Measurements from ENCODE around the gene SORCS2.

Gene SORCS2

DNA sequence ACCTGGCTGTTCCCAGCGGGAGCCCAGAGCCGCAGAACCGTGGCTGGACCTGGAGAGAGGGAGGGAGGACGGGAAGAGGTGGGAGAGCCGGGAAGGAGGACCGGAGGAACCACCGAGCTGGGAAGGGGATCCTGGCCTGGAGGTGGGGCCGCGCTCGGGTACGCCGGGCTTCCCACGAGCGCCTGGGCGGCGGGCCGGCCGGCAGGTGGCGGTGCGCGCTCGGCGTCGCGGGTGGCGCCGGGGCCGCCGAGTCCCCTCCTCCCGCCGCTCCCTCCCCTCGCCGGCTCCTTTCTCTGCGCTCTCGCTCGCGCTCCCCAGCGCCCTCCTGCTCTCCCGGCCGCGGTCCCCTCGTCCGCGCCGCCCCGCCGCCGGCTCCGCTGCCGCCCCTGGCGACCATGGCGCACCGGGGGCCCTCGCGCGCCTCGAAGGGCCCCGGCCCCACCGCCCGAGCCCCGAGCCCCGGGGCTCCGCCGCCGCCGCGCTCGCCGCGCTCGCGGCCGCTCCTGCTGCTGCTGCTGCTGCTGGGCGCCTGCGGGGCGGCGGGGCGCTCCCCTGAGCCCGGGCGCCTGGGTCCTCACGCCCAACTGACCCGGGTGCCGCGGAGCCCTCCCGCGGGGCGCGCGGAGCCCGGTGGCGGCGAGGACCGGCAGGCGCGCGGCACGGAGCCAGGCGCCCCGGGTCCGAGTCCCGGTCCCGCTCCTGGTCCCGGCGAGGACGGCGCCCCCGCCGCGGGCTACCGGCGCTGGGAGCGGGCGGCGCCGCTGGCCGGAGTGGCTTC lies at the start of gene SORCS2:
SORCS2 (plus strand) TSS at position 287 of the 778 bp plus-strand sequence.
- DNase-seq: peak; percentile 79

DNA sequence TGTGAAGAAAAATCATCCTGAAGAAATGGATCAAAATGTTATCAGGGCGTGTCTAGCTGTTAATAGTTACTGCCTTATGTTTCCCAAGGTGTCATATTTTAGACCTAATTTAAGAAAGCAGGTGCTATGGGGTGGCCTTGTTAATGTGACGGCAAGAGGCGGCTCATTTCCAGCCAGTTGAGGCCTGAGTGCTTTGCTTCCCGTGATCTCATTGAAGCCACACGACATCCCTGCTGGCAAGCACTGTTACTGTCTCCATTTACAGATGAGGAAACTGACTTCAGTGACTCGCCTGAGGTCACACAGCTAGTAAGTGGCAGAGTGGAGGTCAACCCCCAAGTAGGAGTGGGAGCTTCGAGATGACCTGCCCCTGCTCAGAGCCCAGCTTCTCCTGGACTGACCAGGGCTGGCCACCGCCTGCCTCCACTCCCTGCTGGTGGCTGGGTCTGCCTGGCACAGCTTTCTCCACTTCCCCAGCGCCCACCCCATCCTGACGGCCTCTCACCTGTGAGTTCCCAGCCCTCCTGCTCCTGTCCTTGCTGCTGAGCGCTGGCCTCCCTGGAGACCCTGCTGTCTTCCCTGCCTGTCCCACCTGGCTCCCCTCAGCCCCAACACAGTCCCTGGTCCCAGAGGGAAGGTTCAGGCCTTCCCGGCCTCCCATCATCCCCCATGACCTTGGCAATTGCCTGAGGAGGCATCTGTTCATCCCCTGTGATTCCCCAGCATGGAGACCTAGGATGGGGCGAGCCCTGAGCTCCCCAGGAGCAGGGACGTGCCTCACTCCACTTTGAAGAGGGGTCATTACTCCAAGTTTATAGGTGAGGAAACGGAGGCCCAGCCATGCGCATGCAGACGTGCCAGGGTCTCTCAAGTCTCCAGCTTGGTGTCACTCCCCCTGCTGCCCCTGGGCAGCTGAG lies 47.7 kb upstream of the SORCS2 start:
- no peak for DNase-seq

DNA sequence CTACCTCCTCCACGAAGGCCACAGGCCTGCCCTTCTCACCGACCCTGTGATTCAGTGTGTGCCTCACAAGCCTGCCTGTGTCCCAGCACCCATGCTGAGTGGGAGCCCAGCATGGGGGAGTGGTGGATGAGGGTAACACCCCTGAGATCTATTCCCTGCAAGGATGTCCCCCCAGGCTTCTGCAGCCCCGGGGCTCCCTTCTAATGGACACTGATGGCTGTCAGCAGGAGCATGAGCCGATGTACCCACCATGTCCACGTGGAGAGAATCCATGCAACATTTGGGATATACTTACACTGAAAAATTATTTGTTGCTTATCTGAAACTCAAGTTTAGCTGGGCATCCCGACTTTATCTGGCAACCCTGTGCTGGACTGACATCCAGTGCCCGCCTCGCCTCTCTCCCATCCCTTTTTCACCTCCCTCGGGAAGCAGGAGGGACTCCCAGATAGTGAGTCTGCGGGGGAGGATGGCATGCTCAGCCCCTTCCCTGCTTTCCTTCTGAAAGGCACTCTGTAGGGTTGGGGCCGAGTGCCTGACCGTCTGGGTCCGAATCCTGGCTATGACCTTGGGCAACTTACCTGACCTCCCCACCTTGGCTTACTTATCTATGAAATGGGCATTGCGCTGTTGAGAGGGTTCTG lies 46.9 kb upstream of the SORCS2 start:
- no peak for DNase-seq

DNA sequence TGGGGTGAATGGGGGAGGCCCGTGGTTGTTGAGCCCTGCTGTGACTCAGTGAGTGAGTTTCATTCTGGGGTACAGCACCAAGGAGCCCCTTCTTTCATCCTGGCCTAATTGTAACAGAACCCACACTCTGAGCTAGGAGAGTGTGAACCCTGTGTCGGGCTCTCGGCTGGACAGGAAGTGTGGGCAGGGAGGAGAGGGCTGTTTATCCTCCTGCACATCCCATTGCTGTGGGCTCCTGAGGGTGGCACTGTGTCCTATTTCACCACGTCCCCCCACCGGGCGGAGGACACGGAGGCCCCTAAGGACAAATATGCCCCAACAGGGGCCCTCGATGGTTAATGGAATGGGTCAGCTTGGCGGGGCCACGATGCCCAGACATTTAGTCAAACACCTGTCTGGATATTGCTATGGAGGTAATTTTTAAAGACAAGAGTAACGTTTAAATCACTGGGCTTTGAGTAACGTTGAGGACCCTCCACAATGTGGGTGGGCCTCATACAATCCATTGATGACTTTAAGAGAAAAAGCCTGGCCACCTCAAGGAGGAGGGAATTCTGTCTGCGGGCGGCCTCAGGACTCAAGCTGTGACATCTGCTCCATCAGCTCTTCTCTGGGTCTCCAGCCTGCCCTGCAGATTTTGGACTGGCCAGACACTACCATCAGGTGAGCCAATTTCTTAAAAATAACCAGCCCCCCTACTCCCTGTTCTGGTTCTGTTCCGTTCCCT lies 46.1 kb upstream of the SORCS2 start:
- no peak for DNase-seq

DNA sequence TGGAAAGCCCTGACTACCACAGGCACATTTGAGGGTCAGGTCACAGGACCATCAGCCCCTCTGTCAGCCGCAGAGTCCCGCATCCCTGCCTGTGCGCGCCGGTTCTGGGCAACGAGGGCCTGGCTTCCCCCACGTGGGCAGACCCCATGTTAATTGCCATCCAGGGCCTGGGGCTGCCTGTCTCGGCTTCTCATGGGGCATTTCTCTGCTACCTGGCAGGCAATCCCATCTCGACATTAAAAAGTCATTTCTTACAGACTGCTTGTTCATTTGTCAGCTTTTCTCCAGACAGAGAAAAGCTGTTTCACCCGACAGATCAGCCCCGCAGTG lies 45.6 kb upstream of the SORCS2 start:
- no peak for DNase-seq

DNA sequence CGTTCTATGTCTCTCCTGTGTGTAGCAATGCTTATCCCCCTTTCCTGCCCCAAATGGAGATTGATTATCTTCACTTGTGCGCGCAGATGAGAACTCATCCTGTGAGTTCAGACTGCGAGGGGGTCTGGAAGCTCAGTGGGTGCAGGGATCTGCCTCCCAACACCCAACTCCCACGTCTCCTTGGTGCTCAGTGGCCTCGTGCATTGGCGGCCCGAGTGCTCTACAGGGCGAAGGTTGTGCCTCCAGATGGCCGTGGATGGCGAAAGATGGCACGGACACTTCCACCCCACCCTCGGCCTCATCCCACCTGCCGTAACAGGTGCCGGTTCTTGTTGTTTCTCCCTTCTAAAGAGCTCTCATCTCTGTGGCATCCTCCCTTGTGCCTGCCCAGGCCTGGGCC lies 45.1 kb upstream of the SORCS2 start:
- DNase-seq: no peak

DNA sequence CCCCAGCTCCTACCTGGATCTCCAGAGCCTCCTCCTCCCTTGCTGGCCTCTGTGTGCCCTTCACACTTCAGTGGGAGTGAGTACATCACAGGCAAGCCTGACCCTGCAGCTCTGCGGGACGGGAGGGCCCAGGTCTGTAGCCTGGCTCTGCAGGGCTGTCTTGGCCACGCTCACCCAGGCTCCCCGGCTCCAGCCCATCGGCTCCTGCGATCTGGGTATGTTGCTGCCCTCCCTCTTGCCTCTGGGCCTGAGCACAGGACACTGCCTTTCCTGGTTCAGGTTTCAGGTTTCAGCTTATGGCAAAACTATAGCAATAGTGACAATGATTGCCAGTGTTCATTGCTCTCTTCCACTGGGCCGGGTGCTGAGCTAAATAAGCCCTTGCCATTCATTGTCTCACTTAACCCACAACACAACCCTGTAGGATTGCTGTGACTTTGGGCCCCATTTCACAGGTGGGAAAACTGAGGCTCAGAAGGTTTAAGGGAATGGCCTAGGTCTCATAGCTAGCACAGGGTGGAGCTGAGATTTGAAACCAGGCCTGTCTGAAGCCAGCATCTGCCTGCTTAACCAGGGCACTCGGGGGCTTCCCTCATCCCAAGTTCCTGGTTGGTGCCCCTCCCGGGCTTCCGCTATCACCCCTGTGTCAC lies 44.6 kb upstream of the SORCS2 start:
- no peak for DNase-seq

DNA sequence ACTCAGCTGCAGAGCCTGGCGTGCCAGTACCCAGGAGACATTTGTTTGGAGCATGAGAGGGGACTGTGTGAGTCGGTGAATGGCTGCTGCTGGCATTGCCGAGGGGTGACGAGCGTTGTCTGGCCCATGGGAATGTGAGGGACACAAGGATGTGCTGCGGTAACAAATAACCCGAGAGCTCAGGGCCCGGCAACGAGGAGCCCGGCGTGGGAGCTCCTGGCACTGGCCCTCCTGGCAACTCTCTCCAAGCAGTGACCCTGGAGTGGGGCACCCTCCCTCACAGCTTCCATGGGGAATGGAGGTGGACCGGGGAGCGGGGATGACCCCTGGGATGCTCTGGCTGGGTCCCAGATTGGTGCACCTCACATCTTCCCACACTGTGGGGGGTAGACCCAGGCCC lies 44.0 kb upstream of the SORCS2 start:
- no peak for DNase-seq

DNA sequence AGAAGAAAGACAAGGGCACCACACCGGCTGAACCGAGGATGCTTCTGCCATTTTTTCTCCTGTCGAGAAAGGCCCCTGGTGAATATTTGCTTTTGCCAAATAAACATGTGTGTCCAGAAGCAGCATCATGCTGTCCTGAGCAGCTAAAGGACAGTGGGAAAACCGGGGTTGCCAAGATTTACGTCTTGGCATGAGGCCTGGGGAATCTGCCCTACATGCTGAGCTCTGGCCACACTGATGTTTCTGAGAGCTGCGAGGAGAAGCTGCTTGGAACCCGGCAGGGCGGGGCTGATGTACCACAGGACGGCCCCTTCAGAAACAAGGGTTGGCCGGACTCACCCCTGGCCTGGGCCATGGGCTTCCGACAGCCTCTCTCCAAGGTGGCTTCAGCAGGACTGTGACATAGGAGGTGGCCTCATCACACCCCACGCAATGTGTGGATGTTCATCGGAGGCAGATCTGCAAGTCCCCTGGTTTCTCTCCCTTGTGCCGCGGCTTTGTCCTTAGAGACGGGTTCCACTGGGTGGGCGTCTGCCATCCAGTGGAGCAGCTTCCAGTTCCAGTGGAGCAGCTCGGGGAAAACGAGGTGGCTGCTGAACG lies 42.2 kb upstream of the SORCS2 start:
- DNase-seq: no peak

DNA sequence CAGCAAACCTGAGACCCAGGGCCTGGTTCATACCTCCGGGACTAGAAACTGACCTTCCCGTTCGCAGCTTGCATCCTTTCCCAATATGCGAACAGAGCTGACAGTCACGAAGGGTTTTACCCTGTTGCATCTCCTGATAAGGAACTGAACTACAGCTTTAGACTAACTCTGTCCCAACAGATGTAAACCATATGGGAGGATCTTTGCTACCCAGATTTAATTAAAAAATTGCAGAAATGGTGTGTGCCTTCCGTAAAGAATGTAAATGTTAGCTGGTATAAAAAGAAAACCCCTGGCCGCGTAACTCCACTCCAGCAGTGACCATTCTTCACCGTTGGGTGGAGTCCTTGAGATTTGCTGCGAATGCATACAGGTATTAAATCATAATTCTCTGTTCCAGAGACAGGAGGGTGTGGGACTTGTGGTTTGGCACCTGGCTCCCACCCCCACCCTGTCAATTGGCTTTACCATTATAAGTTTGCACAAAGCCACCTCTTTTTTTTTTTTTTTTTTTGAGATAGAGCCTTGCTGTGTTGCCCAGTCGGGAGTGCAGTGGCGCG lies 40.6 kb upstream of the SORCS2 start:
- no peak for DNase-seq

DNA sequence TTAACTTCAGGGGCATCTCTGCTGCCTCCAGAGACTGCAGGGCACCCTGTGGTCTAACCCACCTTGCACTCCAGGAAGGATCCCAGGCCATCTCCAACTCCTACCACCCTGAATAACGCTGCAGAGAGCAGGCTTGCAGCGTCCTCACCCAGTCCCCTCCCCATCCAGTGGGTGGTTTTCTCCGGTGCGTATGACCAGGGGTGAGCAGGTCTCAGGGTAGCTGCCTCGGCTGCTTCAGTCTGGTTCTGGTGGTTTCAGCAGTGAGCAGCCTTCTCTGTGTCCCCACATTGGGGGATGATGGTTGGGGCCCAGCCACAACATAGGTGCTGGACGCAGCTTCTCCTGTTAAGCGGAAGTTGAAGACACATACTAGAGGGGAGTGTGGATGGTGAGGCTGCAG lies 38.6 kb upstream of the SORCS2 start:
- no peak for DNase-seq

DNA sequence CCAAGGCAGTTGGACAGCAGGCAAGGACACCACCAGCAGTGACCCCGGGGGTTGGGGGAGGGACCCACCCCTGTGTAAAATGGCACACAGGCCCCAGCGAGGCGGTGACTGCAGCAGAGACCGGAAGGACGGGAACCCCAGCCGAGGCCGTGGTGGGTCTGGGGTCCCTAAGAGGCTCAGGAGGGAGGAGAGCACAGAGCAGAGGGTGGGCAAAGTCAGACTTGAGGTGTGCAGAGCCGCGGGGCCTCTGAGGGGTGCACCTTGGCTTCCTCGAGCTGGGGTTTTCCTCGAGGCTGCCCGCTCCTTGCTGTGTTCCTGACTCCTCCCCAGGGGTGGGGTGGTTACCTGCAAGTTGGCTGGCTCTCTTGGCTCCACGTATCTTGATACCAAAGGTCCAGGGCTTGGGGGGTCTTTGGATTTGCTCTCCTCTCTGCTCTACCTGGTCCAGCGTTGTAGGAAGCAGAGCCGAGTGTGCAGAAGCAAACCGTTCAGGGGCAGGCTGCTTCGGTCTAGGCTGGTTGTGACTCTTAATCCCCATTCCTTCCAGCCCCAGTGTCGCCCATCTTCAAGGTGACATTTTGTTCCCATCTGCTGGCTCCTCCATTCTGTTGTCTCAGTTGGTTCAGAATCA lies 37.9 kb upstream of the SORCS2 start:
- no peak for DNase-seq

DNA sequence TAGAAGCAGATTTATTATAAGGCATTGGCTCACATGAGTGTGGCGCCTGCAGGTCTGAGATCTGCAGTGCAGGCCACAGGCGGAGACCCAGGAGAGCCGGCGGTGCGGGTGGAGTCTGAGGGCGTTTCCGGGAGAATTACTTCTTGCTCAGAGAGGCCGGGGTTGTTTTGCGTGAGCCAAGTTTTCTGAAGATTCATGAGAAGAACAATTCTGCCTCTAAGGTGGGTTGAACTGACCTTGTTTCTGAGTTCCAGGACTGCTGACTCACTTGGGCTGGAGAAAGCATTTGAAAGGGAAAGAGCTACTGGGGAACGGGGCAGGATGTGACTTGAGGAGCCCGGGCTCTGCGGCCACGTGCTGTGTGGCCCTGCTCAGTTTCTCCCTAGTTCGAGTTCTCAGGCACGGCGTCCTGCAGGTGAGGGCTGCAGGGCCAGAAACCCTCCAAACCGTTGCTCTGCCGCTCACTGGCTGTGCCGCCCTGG lies 36.7 kb upstream of the SORCS2 start:
- DNase-seq: peak; percentile 44

DNA sequence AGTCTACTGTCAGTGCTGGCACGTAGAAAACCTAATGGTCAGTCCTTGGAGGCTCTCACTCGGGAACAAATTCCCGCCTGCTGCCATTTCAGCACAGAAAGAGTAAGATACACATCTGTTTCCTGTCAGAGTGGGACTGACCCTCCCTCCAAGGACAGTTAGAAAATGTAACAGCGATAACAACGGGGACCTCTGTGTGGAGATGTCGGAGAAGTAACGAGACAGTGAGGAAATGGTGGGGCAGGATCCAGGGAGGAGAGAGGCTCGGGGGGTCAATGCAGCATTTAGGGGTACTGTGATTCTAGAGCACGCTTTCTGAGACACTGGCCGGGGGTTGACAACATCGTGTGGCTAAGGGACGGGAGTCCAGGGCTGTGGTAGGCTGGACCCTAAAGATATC lies 36.0 kb upstream of the SORCS2 start:
- DNase-seq: no peak

DNA sequence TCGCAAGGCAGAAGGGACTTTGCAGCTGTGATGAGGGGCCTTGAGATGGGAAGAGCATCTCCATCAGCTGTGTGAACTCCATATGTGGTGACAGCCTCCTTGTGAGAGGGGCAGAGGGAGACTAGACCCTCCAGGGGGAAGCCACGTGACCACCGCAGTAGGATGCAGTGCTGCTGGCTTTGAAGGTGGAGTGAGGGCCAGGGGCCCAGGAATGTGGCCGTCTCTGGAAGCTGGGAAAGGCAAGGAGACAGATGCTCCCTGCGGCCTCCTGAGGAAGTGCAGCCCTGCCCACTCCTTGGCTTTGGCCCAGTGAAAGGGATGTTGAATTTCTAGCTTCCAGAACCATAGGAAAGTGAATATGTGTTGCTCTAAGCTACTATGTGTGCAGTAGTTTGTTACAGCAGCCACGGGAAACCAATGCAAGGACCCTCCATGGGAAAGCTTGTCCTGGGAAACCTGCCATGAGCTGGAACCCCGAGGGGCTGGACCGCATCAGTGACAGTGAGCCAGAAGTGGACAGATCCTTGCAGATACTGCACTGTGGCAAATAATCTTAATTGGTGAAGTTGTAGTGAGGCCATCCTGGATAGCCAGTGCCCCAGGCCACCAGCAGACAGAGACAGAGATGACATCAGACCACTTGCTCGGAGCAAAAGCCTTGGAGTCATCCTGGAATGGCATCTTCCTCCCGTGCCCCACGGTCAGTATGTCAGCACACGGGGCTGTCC lies 35.4 kb upstream of the SORCS2 start:
- DNase-seq: no peak

DNA sequence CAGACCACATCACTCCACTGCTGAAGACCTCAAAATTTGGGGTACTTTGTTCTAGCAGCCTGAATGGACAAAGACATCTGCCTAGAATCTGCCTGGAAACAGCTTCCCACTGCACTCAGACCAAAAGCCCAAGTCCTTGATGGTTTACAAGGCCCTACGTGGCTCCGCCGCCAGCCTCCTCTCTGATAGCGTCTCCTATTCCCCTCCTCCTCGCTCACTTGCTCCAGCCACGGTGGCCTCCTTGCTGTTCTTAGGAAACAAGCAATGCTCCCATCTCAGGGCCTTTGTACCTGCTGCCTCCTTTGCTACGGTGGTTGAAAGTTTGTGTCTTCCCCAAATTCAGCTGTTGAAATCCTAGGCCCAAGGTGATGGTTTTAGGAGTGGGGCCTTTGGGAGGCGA lies 34.7 kb upstream of the SORCS2 start:
- DNase-seq: no peak

DNA sequence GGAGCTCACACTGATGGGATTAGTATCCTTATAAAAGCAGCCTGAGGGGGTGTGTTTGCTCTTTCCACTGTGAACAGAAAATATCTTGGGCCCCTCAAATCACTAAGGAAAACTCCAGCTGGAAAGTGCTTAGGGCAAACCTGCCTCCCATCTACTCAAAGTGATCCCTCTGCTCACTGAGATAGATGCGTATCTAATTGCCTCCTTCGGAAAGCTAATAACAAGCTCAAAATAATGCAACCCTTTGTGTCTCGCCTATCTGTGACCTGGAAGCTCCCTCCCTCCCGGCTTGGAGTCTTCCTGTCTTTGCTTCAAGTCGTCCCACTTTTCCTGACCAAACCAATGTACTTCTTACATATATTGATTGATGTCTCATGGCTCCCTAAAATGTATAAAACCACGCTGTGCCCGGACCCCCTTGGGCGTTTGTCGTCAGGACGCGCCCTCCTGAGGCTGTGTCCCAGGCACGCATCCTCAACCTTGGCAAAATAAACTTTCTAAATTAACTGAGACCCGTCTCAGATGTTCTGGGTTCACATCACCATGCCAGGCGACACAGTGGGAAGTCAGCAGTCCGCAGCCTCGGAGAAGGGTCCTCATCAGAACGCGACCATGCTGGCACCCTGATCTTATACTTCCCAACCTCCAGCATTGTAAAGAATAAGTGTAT lies 34.1 kb upstream of the SORCS2 start:
- DNase-seq: no peak

DNA sequence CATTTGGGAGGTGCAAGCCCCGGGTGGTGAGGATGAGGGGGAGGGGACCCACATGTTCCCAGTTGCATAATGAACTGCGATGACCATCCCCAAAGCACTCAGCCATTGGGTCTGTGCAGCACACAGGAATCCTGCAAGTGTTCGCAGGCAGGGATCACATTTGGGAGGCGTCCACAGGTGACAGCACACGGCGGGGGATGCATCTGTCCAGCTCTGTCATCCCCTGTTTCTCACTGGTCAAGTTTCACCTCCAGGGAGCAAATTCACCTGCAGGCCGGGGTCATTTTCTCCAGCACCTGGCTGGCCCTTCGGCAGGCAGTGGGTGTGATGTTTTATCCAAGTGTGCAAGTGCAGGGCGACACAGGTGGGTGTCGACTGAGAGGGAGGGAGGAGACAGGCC lies 33.3 kb upstream of the SORCS2 start:
- DNase-seq: no peak

DNA sequence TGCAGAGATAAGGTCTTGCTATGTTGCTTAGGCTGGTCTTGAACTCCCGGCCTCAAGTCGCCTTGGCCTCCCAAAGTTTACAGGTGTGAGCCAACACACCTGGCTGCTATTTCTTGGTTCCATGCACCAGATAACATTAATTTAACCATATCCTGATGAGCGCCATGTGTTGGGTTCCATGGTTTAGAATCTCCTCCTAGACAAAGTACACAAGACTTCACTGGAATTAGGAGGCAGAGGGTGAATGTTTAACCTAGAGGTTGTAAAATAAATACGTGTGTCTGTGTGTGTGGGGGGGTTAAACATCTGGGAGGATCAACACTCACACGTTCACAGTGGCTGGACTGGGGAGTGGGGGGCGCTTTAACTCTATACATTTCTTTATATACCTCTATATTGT lies 32.4 kb upstream of the SORCS2 start:
- DNase-seq: no peak

DNA sequence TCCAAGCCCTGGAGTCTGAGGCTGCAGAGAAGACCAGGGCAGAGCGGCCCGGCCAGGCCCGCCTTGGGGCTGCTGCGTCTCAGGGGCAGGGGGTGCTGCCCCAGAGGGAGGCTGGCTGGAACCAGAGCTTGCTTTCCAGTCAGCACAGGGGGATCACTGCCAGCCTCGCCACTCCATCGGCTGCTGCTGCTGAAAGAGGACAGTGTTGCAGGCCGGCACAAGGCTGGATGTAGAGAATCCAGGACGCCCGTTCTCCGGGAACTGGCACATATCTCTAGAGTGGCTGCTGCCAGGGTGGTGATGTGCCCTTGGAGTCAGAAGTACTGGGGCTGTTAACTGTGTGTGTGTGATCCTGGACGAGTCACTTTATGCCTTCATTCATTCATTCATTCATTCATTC lies 31.9 kb upstream of the SORCS2 start:
- no peak for DNase-seq
